Esophagus muscularis mucosa (tissue), 4 donors: Measurements from ENCODE around the gene SLCO2A1.

Source experiments
- EP300 ChIP-seq: sonication (generic); formaldehyde crosslinking; IDR thresholded peaks from one replicate; pipeline ENCODE4 v1.6.1; 2017; ENCODE audit warnings: antibody characterized with exemption
- POLR2A ChIP-seq: fragments of 450-650 bp; IDR thresholded peaks from one replicate; pipeline ENCODE4 v1.6.1; 2017; ENCODE audit warnings: antibody characterized with exemption, moderate library complexity, mild to moderate bottlenecking, low read depth
- POLR2AphosphoS5 ChIP-seq, 2 donors: sonication (generic); formaldehyde crosslinking; IDR thresholded peaks; one replicate each; pipeline ENCODE4 v1.6.1; 2017; ENCODE audit warnings: antibody characterized with exemption in 2 of 2
- TF ChIP-seq, protein P1 (sequence below), 3 experiments: fragments of 200-600 bp in 2 of 3; fragments of 450-650 bp in 1 of 3; sonication (generic) in 2 of 3; IDR thresholded peaks; one replicate each; pipeline ENCODE4 v1.5.1; 2017 to 2019; ENCODE audit warnings: antibody characterized with exemption in 3 of 3, mild to moderate bottlenecking in 2 of 3, moderate library complexity in 1 of 3

DNA sequence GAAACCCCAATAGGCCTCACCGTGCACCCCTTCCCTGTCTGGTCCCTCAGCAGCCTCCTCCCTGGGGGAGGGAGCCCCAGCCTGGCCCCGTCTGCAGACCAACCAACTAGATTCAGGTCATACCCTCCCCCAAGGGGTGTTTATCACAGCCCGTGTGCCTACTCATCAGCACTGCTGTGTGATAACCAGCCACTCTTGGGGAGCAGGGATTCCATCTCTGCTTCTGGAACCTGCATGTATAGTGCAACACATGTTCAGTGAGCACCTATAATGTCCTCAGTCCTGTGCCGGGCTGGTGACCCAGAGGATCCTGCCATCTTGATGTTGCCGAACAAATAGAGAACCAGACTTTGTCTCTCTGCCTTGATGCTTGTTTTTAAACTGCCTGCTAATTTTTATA is 6.6 kb upstream of the SLCO2A1 start:
- TF ChIP-seq, protein P1, sequence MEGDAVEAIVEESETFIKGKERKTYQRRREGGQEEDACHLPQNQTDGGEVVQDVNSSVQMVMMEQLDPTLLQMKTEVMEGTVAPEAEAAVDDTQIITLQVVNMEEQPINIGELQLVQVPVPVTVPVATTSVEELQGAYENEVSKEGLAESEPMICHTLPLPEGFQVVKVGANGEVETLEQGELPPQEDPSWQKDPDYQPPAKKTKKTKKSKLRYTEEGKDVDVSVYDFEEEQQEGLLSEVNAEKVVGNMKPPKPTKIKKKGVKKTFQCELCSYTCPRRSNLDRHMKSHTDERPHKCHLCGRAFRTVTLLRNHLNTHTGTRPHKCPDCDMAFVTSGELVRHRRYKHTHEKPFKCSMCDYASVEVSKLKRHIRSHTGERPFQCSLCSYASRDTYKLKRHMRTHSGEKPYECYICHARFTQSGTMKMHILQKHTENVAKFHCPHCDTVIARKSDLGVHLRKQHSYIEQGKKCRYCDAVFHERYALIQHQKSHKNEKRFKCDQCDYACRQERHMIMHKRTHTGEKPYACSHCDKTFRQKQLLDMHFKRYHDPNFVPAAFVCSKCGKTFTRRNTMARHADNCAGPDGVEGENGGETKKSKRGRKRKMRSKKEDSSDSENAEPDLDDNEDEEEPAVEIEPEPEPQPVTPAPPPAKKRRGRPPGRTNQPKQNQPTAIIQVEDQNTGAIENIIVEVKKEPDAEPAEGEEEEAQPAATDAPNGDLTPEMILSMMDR (IDR thresholded peaks at IDR 0.05): no peak
- TF ChIP-seq EP300 (no peak), POLR2A (no peak), POLR2AphosphoS5 (IDR thresholded peaks at IDR 0.05) (no peak)
